HepG2 (cell line): ENCODE data around the gene PHLDB1. TPM values are rescaled to one million over a fixed set of nuclear protein-coding genes. Genes with fewer than 3 reads are reported as not detected.

Source experiments
- ATF2 ChIP-seq: sonication (generic); formaldehyde crosslinking; IDR thresholded peaks from 2 replicates; pipeline ENCODE4 v1.4.0; 2020; ENCODE audit warnings: missing genetic modification reagents
- CENPT ChIP-seq: sonication (generic); formaldehyde crosslinking; IDR thresholded peaks from 2 replicates; pipeline ENCODE4 v1.8.0; 2022; ENCODE audit warnings: low read depth, mild to moderate bottlenecking, moderate library complexity, missing genetic modification reagents
- DMTF1 ChIP-seq: sonication (generic); formaldehyde crosslinking; IDR thresholded peaks from 2 replicates; pipeline ENCODE4 v1.4.0; 2020; ENCODE audit warnings: mild to moderate bottlenecking, missing genetic modification reagents
- DR1 ChIP-seq: sonication (generic); formaldehyde crosslinking; IDR thresholded peaks from 2 replicates; pipeline ENCODE4 v1.8.0; 2021; ENCODE audit warnings: mild to moderate bottlenecking, missing genetic modification reagents, inconsistent platforms
- EED ChIP-seq: sonication (generic); formaldehyde crosslinking; IDR thresholded peaks from 2 replicates; pipeline ENCODE4 v1.5.0; 2020; ENCODE audit warnings: mild to moderate bottlenecking, missing genetic modification reagents
- GATAD2A ChIP-seq: IDR thresholded peaks from 2 replicates; pipeline ENCODE4 v1.6.1; 2016
- HMGXB3 ChIP-seq: sonication (generic); formaldehyde crosslinking; IDR thresholded peaks from 2 replicates; pipeline ENCODE4 v1.4.0; 2020; ENCODE audit warnings: missing genetic modification reagents, borderline replicate concordance
- IRF1 ChIP-seq: sonication (generic); formaldehyde crosslinking; IDR thresholded peaks from 2 replicates; pipeline ENCODE4 v1.4.0; 2020; ENCODE audit warnings: low read depth, mild to moderate bottlenecking, missing genetic modification reagents
- REPIN1 ChIP-seq: sonication (generic); formaldehyde crosslinking; IDR thresholded peaks from 2 replicates; pipeline ENCODE4 v1.8.0; 2022; ENCODE audit warnings: missing genetic modification reagents, low read depth, mild to moderate bottlenecking, borderline replicate concordance
- ZIK1 ChIP-seq: sonication (generic); formaldehyde crosslinking; IDR thresholded peaks from 2 replicates; pipeline ENCODE4 v1.5.0; 2020; ENCODE audit warnings: mild to moderate bottlenecking, low read depth, missing genetic modification reagents, borderline replicate concordance
- ZNF546 ChIP-seq: sonication (generic); formaldehyde crosslinking; conservative IDR thresholded peaks from 2 replicates; pipeline ENCODE4 v1.8.1; 2023; ENCODE audit warnings: mild to moderate bottlenecking, missing genetic modification reagents
- ZNF616 ChIP-seq: sonication (generic); formaldehyde crosslinking; IDR thresholded peaks from 2 replicates; pipeline ENCODE4 v1.5.0; 2020; ENCODE audit warnings: low read depth, mild to moderate bottlenecking, missing genetic modification reagents
- ZNF776 ChIP-seq: sonication (generic); formaldehyde crosslinking; IDR thresholded peaks from 2 replicates; pipeline ENCODE4 v1.4.0; 2020; ENCODE audit warnings: mild to moderate bottlenecking, missing genetic modification reagents
- ZNF792 ChIP-seq: IDR thresholded peaks from 2 replicates; pipeline ENCODE4 v1.6.1; 2016
- ZNF83 ChIP-seq: sonication (generic); formaldehyde crosslinking; IDR thresholded peaks from 2 replicates; pipeline ENCODE4 v1.4.0; 2020; ENCODE audit warnings: missing genetic modification reagents, mild to moderate bottlenecking, borderline replicate concordance
- polyA plus RNA-seq, 8 experiments: library from polyadenylated mRNA; depleted of rRNA in 3 of 8; stranded (reverse) in 7 of 8; unstranded in 1 of 8; fragments of >200 nt; fragmentation: Illumina TruSeq in 4 of 8; extraction: Trizol in 4 of 8; gene quantifications; 2 replicates each; pipeline versions ENCODE4 v1.2.1 to v1.2.3, GENCODE V29; 2011 to 2016; ENCODE audit warnings: low read depth in 4 of 8, missing spikeins in 1 of 8, mixed read lengths in 1 of 8; ENCODE audit not compliant: insufficient read depth in 1 of 8
- total RNA-seq, 5 experiments: library from RNA; depleted of rRNA; stranded (reverse); fragments of >200 nt; fragmentation: Illumina TruSeq; extraction: Trizol; gene quantifications; 2 replicates each; pipeline ENCODE4 v1.2.3, GENCODE V29; 2016; ENCODE audit warnings: low read depth in 1 of 5

Gene PHLDB1
- total and polyA plus RNA-seq, 2 of the 13 experiments (the other 11 are each of a cell fraction or from before 2014, with no cell fraction given) = 13.8 to 14.2 TPM

- TF ChIP-seq HMGXB3 (CRISPR knock-in tag) (peak; percentile 15; the same call in 1 of the 2 replicates), ATF2 (CRISPR knock-in tag) (no peak), DR1 (CRISPR knock-in tag) (no peak), ZNF616 (no peak), ZNF546 (CRISPR knock-in tag) (no peak), ZIK1 (CRISPR knock-in tag) (no peak), REPIN1 (CRISPR knock-in tag) (no peak), DMTF1 (CRISPR knock-in tag) (no peak), ZNF792 (CRISPR knock-in tag) (0 out of 2 replicates have a peak, but pooled peaks have one; percentile 50), ZNF776 (no peak), CENPT (CRISPR knock-in tag) (no peak), EED (no peak), ZNF83 (CRISPR knock-in tag) (no peak), GATAD2A (peak; percentile 49; the same call in 1 of the 2 replicates), IRF1 (no peak)
Observed at GRCh38 chr11:118679483-118679882, 72.1 kb downstream of the PHLDB1 start, which contains the start of gene TREH (continued).
